ENCODE results near the gene BCO1.

BCO1 gene

GRCh38 chr16:81243942-81244341 lies 5.5 kb downstream of the BCO1 start:
- Histone ChIP-seq H3K27ac (no peak overlapping the region), H3K36me3 (no peaks in the 10 kb centered on the region), H3K4me1 (no peaks in the 10 kb centered on the region), H3K4me3 (no peak overlapping the region), H3K9me3 (no peaks in the 10 kb centered on the region), H3K27me3 (no peaks in the 10 kb centered on the region)
- intact Hi-C loops (cut with DNase I; ENCODE audit: low total_unique reads), result no loop called here
- no peak for DNase-seq
- TF ChIP-seq, protein P1, sequence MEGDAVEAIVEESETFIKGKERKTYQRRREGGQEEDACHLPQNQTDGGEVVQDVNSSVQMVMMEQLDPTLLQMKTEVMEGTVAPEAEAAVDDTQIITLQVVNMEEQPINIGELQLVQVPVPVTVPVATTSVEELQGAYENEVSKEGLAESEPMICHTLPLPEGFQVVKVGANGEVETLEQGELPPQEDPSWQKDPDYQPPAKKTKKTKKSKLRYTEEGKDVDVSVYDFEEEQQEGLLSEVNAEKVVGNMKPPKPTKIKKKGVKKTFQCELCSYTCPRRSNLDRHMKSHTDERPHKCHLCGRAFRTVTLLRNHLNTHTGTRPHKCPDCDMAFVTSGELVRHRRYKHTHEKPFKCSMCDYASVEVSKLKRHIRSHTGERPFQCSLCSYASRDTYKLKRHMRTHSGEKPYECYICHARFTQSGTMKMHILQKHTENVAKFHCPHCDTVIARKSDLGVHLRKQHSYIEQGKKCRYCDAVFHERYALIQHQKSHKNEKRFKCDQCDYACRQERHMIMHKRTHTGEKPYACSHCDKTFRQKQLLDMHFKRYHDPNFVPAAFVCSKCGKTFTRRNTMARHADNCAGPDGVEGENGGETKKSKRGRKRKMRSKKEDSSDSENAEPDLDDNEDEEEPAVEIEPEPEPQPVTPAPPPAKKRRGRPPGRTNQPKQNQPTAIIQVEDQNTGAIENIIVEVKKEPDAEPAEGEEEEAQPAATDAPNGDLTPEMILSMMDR (IDR thresholded peaks at IDR 0.05), result no peak

DNA sequence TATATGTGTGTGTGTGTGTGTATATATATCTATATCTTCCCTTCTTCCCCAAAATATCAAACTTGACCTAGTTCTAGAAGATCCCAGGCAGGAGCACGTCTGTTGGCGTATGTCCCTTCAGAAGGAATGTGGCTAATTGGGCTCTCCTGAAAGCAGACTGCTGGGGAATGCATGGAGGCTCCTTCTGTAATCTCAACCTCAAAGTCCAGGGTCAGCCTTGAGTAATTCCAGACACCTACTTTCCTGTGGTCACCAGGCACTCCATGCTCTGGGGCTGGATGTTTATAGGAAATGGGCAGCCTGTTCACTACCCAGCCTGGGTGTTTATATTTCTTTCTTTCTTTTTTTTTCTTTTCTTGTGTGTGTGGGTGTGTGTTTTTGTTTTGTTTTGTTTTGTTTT lies 13.4 kb downstream of the BCO1 start:
- H3K27ac ChIP-seq, result no peak overlapping the region
- intact Hi-C loops (cut with DNase I; ENCODE audit: low total_unique reads), result no loop called here
- H3K9me3 ChIP-seq, result no peaks in the 10 kb centered on the region
- H3K27me3 ChIP-seq, result peaks cover 0 to 2% of the 10 kb centered on the region in 2 donors
- H3K4me3 ChIP-seq, result no peak overlapping the region
- H3K36me3 ChIP-seq, result no peaks in the 10 kb centered on the region
- no peaks in the 10 kb centered on the region for H3K4me1 ChIP-seq
- DNase-seq, result no peak
- TF ChIP-seq, protein P1 (IDR thresholded peaks at IDR 0.05), result no peak

GRCh38 chr16:81253141-81253540 lies 14.7 kb downstream of the BCO1 start:
- DNase-seq, result no peak
- H3K27ac ChIP-seq, result no peak overlapping the region
- peaks cover 0 to 2% of the 10 kb centered on the region in 2 donors for H3K27me3 ChIP-seq
- intact Hi-C loops (cut with DNase I; ENCODE audit: low total_unique reads), result no loop called here
- H3K4me1 ChIP-seq, result no peaks in the 10 kb centered on the region
- no peaks in the 10 kb centered on the region for H3K36me3 ChIP-seq
- H3K9me3 ChIP-seq, result no peaks in the 10 kb centered on the region
- no peak overlapping the region for H3K4me3 ChIP-seq
- TF ChIP-seq, protein P1 (IDR thresholded peaks at IDR 0.05), result no peak

DNA sequence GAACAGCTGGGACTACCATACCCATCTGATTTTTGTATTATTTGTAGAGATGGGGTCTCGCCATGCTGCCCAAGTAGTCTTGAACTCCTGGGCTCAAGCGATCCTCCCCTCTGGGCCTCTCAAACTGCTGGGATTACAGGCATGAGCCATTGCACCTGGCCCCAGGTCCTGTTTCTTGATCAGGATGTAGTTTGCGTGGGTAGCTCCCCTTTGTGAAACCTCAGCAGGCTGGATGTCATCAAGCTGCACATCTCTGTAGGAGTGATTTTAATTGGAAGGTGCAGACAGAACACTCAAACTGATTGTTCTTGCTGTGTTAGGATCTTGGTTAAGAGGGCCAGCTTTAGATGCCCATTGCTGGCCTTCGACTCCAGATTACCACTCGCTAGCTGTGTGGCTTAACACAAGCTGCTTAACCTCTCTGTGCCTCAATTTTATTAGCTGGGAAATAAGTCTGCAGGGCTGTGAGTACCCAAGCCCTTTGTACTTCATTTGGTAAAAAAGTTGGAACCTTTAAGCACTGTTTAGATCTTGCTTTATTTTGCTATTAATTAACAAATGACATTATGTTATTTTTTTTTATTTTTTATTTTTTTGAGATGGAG lies 16.5 kb downstream of the BCO1 start:
- H3K9me3 ChIP-seq, result no peaks in the 10 kb centered on the region
- TF ChIP-seq, protein P1 (IDR thresholded peaks at IDR 0.05), result no peak
- no peak for DNase-seq
- no peak overlapping the region for H3K27ac ChIP-seq
- no peak overlapping the region for H3K4me3 ChIP-seq
- H3K27me3 ChIP-seq, result peaks cover 0 to 2% of the 10 kb centered on the region in 2 donors
- no peaks in the 10 kb centered on the region for H3K36me3 ChIP-seq
- no peaks in the 10 kb centered on the region for H3K4me1 ChIP-seq
- intact Hi-C loops (cut with DNase I; ENCODE audit: low total_unique reads), result no loop called here

DNA sequence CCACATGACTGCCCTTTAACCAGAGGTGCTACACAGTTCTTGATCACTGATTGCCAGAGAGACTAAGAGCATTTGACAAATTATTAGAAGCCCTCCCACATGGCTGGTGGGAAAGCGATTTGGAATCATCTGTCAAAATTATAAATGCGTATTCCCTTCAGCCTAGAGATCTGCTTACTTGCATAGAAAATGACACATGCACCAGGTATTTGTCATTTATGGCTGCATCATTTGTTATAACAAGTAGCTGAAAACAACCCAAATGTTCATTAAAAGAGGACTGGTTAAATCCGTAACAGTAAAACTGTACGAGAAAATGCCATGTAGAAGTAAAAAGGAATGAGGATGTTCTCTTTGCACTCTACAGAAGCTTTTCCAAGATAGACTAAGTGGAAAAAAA lies 21.4 kb downstream of the BCO1 start:
- no peak overlapping the region for H3K27ac ChIP-seq
- no peak for DNase-seq

More for the DNA sequence above, 21.4 kb downstream of the BCO1 start:
- Histone ChIP-seq H3K36me3 (no peaks in the 10 kb centered on the region), H3K4me3 (no peak overlapping the region), H3K9me3 (no peaks in the 10 kb centered on the region), H3K4me1 (no peaks in the 10 kb centered on the region), H3K27me3 (peaks cover 0 to 2% of the 10 kb centered on the region in 2 donors)
- intact Hi-C loops (cut with DNase I; ENCODE audit: low total_unique reads), result no loop called here
- TF ChIP-seq, protein P1 (IDR thresholded peaks at IDR 0.05), result no peak
